IPS-15b (cell line): ENCODE measurements around the gene FAM193A.
"Not testable (repeated sequence)": the region's sequence is repeated elsewhere in the genome, so short reads cannot be mapped to it uniquely, and the experiment has no call there.

Experiments
- H3K27me3 ChIP-seq: one replicate; pipeline ENCODE4 v1.6.1; 2013; ENCODE audit warnings: low read length; ENCODE audit not compliant: control insufficient read depth, insufficient read depth
- H3K36me3 ChIP-seq: one replicate; pipeline ENCODE4 v1.6.1; 2013; ENCODE audit warnings: low read length; ENCODE audit not compliant: control insufficient read depth, insufficient read depth
- H3K4me1 ChIP-seq: one replicate; pipeline ENCODE4 v1.6.1; 2013; ENCODE audit warnings: mild to moderate bottlenecking, low read length; ENCODE audit not compliant: control insufficient read depth, insufficient read depth
- H3K4me3 ChIP-seq: one replicate; pipeline ENCODE4 v1.5.1; 2013; ENCODE audit warnings: low read depth, low read length
- H3K9ac ChIP-seq: one replicate; pipeline ENCODE4 v1.6.1; 2013; ENCODE audit warnings: low read depth, mild to moderate bottlenecking, low read length
- H3K9me3 ChIP-seq: one replicate; pipeline ENCODE4 v1.6.1; 2013; ENCODE audit warnings: mild to moderate bottlenecking, low read length; ENCODE audit not compliant: control insufficient read depth, insufficient read depth

Gene FAM193A

GRCh38 chr4:2726881-2727280 is 190.4 kb downstream of the FAM193A start:
- peaks cover 17% of the 10 kb centered on the region for H3K36me3 ChIP-seq
- not testable (repeated sequence) for H3K9me3 ChIP-seq, H3K4me1 ChIP-seq, H3K27me3 ChIP-seq, H3K9ac ChIP-seq, H3K4me3 ChIP-seq

- H3K36me3 ChIP-seq, result peaks cover 18% of the 10 kb centered on the region
Observed at GRCh38 chr4:2728221-2728620, 191.8 kb downstream of the FAM193A start.

GRCh38 chr4:2728806-2729532 is 192.5 kb downstream of the FAM193A start:
- H3K27me3 ChIP-seq, result no peaks in the 10 kb centered on the region
- H3K36me3 ChIP-seq, result peaks cover 18% of the 10 kb centered on the region
- no peak overlapping the region for H3K4me3 ChIP-seq
- H3K9ac ChIP-seq, result no peak overlapping the region
- H3K9me3 ChIP-seq, result no peaks in the 10 kb centered on the region
- no peaks in the 10 kb centered on the region for H3K4me1 ChIP-seq

More at GRCh38 chr4:2728221-2728620, 191.8 kb downstream of the FAM193A start:
- Histone ChIP-seq H3K9ac (no peak overlapping the region), H3K4me1 (no peaks in the 10 kb centered on the region), H3K27me3 (no peaks in the 10 kb centered on the region), H3K4me3 (no peak overlapping the region), H3K9me3 (no peaks in the 10 kb centered on the region)

GRCh38 chr4:2729533-2729875 is 193.1 kb downstream of the FAM193A start:
- Histone ChIP-seq H3K9me3 (no peaks in the 10 kb centered on the region), H3K4me3 (no peak overlapping the region), H3K27me3 (no peaks in the 10 kb centered on the region), H3K9ac (no peak overlapping the region), H3K4me1 (no peaks in the 10 kb centered on the region), H3K36me3 (peaks cover 18% of the 10 kb centered on the region)

GRCh38 chr4:2731907-2732317 is 195.5 kb downstream of the FAM193A start:
- no peaks in the 10 kb centered on the region for H3K27me3 ChIP-seq
- H3K4me1 ChIP-seq, result no peaks in the 10 kb centered on the region
- peaks cover 18% of the 10 kb centered on the region for H3K36me3 ChIP-seq
- no peak overlapping the region for H3K9ac ChIP-seq
- H3K4me3 ChIP-seq, result no peak overlapping the region
- H3K9me3 ChIP-seq, result no peaks in the 10 kb centered on the region

DNA sequence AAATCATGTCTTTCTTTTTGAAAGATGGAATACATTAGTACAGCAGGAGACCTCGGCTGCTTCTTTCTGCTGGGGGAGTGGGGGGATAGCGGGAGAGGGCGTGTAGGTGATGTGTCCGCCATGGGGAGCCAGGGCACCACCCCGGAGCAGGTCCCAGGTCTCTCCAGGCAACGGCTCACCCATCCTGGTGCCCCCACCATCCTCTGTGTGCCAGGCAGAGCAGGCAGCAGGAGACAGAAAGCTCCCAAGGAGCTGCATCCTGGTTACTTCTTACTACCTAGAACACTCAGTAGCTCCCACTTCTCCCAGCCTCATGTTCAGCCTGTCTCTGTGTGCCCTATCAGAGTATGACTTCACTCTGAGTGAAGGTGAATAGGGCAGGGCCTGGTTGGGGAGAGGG is 196.1 kb downstream of the FAM193A start:
- Histone ChIP-seq H3K4me1 (no peaks in the 10 kb centered on the region), H3K4me3 (no peak overlapping the region), H3K9ac (no peak overlapping the region), H3K27me3 (no peaks in the 10 kb centered on the region), H3K9me3 (no peaks in the 10 kb centered on the region), H3K36me3 (peaks cover 18% of the 10 kb centered on the region)

DNA sequence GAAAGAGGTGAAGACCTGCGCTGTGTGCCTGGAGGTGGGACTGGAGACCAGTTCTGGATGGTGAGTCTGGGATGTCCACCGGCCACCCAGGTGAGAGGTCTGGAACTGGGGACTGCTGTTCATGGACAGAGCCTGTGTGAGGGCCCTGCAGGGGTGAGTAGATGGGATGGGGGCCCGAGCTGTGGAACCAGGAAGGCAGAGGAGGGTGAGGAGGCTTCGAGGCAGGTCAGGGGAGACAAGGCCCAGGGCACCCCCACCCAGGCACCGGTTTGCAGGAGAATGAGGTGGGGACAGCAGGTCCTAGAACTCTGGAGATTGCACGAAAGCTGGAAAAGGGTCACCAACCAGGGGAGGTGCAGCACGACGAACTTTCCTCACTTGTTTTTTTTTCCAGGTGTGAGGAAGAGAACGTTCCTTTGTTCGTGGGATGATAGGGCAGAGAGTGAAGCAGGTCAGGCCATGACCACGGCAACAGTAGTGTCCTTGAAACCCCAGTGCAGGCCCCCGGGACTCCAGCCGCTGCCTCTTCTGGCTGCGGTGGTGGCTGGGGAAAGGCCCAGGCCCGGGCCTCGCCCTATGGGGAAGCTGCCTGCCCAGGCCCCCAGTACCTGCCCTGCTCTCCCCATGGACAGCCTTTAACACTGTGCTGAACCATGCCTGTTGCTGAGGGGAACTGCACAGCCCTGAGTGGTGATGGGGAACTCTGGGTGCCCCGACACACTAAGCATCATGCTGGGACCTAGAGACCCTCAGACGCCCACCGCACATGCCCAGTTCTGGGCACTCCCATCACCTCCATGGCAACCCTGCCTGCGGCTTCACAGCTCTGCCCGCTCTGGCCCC is 196.8 kb downstream of the FAM193A start:
- no peak overlapping the region for H3K9ac ChIP-seq

DNA sequence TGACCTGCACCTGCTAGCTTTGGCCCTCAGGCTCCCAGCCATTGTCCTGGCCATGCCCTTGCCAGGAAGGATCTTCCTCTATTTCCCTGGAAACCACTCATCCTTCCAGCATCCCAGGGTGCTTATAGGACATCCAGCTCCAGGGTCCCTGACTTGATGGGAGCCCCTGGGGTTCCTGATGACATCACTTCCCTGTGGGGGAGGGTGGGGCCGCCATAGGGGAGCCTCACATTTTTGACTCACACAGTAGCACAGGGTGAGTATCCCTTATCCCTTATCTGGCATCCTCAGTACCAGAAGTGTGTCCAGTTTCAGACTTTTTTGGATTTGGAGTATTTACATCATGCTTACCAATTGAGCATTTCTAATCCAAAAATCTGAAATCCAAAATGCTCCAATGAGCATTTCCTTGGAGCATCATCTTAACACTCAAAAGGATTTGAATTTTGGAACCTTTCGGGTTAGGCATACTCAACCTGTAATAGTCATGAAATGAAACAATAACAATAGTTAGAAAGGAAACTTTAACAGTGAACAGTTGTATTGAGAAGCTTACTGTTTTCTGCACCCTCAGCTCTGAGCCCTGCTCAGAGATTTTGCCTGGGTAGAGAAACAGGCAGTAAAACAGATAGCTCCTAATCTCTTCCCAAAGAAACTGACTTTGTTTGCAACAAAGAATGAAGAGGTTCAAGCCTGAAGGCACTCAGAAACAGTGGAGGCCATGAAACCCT is 197.6 kb downstream of the FAM193A start:
- Histone ChIP-seq H3K36me3 (peaks cover 16% of the 10 kb centered on the region), H3K4me1 (no peaks in the 10 kb centered on the region), H3K4me3 (no peak overlapping the region), H3K9ac (no peak overlapping the region), H3K27me3 (no peaks in the 10 kb centered on the region), H3K9me3 (no peaks in the 10 kb centered on the region)

More for the DNA sequence above, 196.8 kb downstream of the FAM193A start:
- Histone ChIP-seq H3K9me3 (no peaks in the 10 kb centered on the region), H3K4me1 (no peaks in the 10 kb centered on the region), H3K4me3 (no peak overlapping the region), H3K27me3 (no peaks in the 10 kb centered on the region), H3K36me3 (peaks cover 18% of the 10 kb centered on the region)

DNA sequence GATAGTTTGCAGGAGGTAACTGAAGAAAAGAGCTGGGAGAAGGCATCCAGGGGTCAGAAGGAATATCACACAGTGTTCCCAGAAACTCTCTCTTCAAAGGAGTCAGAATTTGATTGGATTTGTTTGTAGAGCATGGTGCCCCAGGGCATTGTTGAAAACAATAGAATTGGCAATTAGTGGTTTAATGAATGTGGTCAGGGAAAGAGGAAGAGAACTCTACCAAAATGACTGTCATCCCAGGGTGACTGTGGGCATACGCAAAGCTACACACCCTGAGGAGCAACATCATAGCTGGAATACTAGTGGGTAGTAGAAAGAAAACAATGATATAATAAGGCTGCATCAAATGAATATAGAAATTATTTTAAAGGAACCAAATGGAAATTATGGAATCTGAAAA is 198.2 kb downstream of the FAM193A start:
- Histone ChIP-seq H3K27me3 (no peaks in the 10 kb centered on the region), H3K9me3 (no peaks in the 10 kb centered on the region), H3K36me3 (peaks cover 12% of the 10 kb centered on the region), H3K4me3 (no peak overlapping the region), H3K9ac (no peak overlapping the region), H3K4me1 (no peaks in the 10 kb centered on the region)

GRCh38 chr4:2735869-2736268 is 199.4 kb downstream of the FAM193A start:
- Histone ChIP-seq H3K9me3 (no peaks in the 10 kb centered on the region), H3K4me3 (no peak overlapping the region), H3K36me3 (peaks cover 12% of the 10 kb centered on the region), H3K4me1 (no peaks in the 10 kb centered on the region), H3K9ac (no peak overlapping the region), H3K27me3 (no peaks in the 10 kb centered on the region)

GRCh38 chr4:2738296-2738695 is 201.8 kb downstream of the FAM193A start:
- H3K4me1 ChIP-seq, result not testable (repeated sequence)

More at GRCh38 chr4:2738296-2738695, 201.8 kb downstream of the FAM193A start:
- not testable (repeated sequence) for H3K4me3 ChIP-seq, H3K9me3 ChIP-seq, H3K9ac ChIP-seq, H3K27me3 ChIP-seq
- H3K36me3 ChIP-seq, result peaks cover 17% of the 10 kb centered on the region
